GM06990 (cell line): ENCODE measurements around the gene CTNNA2.

Experiments
- DNase-seq: peaks from one replicate; pipeline ENCODE4 v3.0.0-alpha.2; 2011; ENCODE audit not compliant: insufficient read length; ENCODE audit errors: extremely low read depth
- H3K27me3 ChIP-seq: replicated peaks from 2 replicates; pipeline ENCODE4 v1.6.0; 2011; ENCODE audit warnings: low read length; ENCODE audit not compliant: control insufficient read depth, insufficient read depth
- H3K36me3 ChIP-seq: 2 replicates; pipeline ENCODE4 v1.5.1; 2011; ENCODE audit warnings: low read length; ENCODE audit not compliant: control insufficient read depth, insufficient read depth
- H3K4me3 ChIP-seq: replicated peaks from 2 replicates; pipeline ENCODE4 v1.5.1; 2011; ENCODE audit warnings: low read depth, mild to moderate bottlenecking, control low read depth, low read length
- TF ChIP-seq, protein P1 (sequence below): IDR thresholded peaks from 2 replicates; pipeline ENCODE4 v1.5.1; 2011; ENCODE audit warnings: low read length, control low read depth, mild to moderate bottlenecking, inconsistent platforms; ENCODE audit not compliant: insufficient read depth, poor library complexity, severe bottlenecking

Gene CTNNA2

DNA sequence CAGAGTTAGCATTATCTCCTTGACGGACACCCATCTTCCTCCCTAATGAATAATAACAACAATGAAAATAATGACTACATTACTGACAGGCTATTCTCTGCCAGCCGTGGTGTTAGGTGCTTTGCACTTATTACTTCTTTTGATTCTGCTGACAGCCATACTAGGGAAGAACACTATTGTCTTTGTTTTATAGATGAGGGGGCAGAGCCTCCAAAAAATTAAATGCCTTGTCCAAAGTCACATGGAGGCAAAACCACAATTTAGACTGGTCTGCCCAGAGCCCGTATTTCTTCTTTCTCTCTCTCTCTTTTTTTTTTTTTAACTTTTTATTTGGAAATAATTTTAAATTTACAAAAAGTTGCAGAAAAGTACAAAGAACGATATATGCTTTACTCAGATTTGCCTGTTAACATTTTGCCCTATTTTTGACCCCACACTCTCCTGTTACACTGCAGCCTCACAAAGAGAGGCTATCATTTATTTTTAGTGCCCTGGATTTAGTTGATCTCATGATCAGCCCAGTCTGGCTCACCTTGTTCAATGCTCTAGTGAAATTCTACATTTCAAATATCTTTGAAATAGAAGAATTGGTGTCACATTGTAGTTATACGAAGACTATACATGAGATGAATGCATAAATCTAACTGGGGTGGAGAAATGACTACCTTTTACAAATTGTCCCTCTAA is 422.3 kb downstream of the CTNNA2 start:
- DNase-seq = no peak
- TF ChIP-seq, protein P1, sequence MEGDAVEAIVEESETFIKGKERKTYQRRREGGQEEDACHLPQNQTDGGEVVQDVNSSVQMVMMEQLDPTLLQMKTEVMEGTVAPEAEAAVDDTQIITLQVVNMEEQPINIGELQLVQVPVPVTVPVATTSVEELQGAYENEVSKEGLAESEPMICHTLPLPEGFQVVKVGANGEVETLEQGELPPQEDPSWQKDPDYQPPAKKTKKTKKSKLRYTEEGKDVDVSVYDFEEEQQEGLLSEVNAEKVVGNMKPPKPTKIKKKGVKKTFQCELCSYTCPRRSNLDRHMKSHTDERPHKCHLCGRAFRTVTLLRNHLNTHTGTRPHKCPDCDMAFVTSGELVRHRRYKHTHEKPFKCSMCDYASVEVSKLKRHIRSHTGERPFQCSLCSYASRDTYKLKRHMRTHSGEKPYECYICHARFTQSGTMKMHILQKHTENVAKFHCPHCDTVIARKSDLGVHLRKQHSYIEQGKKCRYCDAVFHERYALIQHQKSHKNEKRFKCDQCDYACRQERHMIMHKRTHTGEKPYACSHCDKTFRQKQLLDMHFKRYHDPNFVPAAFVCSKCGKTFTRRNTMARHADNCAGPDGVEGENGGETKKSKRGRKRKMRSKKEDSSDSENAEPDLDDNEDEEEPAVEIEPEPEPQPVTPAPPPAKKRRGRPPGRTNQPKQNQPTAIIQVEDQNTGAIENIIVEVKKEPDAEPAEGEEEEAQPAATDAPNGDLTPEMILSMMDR = no peak
- Histone ChIP-seq H3K27me3 (no peaks in the 10 kb centered on the region), H3K36me3 (no peaks in the 10 kb centered on the region), H3K4me3 (no peak overlapping the region)

DNA sequence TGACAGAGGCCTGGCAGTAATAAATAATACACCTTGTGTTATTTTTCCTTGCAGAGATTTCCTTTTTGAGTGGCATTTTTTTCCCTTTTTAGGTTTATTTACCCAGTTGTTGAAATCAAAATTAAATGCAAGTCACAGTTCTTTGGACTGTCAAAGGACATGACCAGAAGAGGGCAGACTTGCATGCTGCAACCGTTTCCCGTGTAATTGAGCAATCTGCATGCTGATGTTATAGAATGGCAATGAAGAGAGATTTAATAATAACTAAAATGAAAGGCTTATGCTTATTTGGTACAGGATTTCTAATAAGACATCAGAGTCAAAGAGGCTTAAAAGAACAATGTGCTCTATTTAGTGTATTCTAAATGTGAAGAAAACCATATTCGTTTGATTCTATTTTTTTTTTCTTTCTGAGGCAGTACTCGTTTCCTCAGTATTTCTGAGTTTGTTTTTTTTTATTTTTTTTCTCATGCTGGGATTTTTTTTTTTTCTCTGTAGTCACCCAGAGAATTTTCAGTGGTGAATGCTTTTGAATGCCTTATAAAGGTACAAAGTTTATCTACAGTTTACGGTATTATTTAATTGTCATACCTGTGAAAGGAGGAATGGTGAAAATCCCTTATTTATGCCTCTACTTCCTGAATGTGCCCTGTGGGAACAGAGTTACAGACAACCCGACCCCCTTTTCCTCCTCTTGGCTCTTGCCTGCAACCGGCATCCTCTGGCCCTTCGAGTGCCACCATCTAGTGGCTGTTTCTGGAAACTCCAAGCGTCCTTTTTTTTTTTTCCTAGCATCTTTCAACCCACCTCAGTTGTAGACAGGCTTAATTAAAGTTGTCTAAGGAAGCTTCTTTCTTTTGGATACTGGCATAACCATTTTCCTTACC is 423.2 kb downstream of the CTNNA2 start:
- H3K36me3 ChIP-seq = no peaks in the 10 kb centered on the region
- H3K27me3 ChIP-seq = no peaks in the 10 kb centered on the region
- DNase-seq = no peak
- TF ChIP-seq, protein P1 = peak; percentile 67
- H3K4me3 ChIP-seq = no peak overlapping the region

DNA sequence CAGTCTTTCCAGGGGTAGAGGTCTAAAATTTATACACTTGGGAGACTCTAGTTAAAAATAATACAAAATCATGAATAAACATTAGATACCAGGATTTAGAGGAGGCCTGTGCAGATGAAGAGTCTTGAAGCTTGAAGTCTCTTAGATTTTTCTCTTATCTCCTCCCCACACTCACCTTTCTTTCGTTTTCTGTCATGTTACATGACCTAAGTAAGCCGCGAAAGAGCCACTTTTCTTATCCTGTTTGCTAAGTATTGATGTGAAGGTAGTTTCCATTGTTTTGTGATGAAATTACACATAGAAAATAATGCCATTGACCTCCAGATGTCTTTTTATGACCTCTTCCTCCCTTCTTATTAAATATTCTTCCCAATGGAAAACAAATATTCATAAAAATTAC is 423.9 kb downstream of the CTNNA2 start:
- Histone ChIP-seq H3K4me3 (no peak overlapping the region), H3K27me3 (no peaks in the 10 kb centered on the region), H3K36me3 (no peaks in the 10 kb centered on the region)
- no peak for DNase-seq
- TF ChIP-seq, protein P1 = no peak

- TF ChIP-seq, protein P1 = no peak
- Histone ChIP-seq H3K36me3 (no peaks in the 10 kb centered on the region), H3K27me3 (no peaks in the 10 kb centered on the region), H3K4me3 (no peak overlapping the region)
- DNase-seq = no peak
Observed at GRCh38 chr2:79938648-79939047, 425.8 kb downstream of the CTNNA2 start.

- DNase-seq = no peak
- Histone ChIP-seq H3K36me3 (no peaks in the 10 kb centered on the region), H3K27me3 (no peaks in the 10 kb centered on the region), H3K4me3 (no peak overlapping the region)
- TF ChIP-seq, protein P1 = no peak
Observed at GRCh38 chr2:79940364-79940763, 427.5 kb downstream of the CTNNA2 start.
